GM21360 (cell line): Measurements from ENCODE around the gene APOA1.

Source experiments
- ATAC-seq: cut with Tn5 transposase; IDR thresholded peaks from one replicate; pipeline ENCODE4 v1.9.1; 2021; ENCODE audit warnings: mild to moderate bottlenecking, moderate library complexity; ENCODE audit not compliant: unreplicated experiment

The APOA1 gene

DNA sequence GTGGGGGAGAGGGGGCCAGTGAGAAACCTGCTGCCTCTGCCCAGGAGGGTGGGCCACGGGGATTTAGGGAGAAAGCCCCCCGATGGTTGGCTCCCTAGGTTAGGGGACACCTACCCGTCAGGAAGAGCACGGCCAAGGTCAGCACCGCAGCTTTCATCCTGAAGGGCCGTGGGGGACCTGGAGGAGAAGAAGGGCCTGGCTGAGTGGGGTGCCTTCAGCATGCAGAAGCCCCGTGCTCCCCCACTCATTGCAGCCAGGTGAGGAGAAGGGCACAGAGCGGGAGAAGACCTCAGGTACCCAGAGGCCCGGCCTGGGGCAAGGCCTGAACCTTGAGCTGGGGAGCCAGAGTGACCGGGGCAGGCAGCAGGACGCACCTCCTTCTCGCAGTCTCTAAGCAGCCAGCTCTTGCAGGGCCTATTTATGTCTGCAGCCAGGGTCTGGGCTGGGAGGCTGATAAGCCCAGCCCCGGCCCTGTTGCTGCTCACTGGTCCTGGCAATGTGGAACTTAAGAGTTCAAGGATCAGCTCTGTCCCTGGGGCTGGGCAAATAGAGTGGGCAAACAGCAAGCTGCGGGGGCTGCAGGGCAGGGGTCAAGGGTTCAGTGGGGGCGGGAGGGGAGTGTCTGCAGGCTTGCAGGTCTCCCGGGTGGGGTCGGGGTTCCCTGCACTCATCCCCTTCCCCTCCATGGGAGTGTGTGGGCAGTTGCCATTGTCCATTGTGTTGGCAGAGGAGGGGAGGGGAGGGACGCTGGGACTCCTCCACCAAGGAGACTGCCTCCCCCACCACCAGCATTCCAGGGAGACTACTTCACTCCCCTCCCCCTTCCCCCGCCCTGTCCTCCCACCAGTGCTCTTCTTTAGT is at the start of gene APOA1:
Gene APOA1 (minus strand): TSS at position 392 of the 861 bp plus-strand sequence. CDS start 235 bp downstream, at position 157.
- ATAC-seq: no peak

DNA sequence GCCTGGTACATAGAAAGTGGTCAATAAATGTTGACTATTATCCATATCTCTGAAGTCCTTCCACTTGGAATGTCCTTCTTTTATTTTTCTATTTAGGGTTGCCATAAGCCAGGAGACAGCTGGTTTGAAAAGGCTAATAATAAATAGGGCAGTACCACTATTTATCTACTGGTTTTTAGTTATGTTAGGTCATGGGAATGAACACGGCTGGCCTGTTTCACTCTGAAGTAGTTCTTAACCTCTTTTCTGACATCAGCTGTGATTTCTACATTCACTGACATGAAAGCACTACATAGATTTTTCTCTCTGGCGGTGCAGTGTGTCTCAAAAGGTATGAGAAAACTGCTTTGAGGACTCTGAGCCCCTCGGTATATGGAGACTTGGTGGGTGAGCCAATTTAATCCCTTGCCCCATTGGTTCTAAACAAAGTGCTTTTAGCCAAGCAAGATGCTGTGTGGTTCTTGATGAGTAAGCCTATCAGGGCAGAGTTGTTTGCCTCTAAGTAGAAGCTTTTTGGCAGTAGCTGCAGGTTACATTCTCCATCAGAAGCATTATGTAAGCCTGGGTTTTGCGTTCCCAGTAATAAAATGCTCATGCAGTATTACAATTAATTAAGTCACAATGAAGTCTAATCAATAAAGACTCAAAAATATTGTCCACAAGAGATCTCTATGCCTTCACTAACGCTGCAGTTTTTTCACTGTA is 48.7 kb upstream of the APOA1 start:
- ATAC-seq: no peak

DNA sequence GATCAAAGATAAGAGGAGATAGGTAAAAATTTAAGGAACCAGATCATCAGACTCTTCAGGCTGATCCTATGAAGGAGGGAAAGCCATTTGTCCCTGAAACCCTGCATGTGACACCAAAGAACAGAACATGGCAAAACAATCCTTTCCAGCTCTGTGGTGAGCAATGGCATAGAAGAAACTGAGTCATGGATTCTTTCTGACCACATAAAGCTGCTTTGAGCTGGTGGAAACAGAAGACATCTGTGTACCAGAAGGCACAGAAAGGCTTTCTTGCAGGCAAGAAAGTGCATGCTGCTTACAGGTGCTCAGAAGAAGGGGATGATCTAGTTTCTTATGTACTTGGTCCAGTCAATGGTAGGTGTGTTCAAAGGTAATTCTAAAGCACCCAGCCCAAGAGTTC is 45.0 kb upstream of the APOA1 start:
- no peak for ATAC-seq

DNA sequence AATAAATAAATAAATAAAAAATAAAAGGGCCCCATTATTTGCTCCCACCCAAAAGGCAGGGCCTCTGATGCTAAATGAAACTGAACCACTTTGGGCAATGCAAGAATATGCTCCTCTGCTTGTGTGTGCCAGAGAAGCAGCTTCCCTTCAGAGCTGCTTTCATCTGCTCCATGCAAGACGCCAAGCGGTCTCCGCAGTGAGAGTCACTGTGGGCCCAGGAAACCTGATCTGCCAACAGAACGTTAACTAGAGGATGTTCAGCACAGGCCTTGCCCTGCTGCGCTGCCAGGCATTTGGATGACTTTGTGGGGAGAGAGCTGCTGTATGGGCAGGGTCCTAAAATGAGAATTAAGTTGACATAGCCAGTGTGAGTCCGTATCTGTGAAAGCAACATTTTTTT is 43.7 kb upstream of the APOA1 start:
- ATAC-seq: no peak

DNA sequence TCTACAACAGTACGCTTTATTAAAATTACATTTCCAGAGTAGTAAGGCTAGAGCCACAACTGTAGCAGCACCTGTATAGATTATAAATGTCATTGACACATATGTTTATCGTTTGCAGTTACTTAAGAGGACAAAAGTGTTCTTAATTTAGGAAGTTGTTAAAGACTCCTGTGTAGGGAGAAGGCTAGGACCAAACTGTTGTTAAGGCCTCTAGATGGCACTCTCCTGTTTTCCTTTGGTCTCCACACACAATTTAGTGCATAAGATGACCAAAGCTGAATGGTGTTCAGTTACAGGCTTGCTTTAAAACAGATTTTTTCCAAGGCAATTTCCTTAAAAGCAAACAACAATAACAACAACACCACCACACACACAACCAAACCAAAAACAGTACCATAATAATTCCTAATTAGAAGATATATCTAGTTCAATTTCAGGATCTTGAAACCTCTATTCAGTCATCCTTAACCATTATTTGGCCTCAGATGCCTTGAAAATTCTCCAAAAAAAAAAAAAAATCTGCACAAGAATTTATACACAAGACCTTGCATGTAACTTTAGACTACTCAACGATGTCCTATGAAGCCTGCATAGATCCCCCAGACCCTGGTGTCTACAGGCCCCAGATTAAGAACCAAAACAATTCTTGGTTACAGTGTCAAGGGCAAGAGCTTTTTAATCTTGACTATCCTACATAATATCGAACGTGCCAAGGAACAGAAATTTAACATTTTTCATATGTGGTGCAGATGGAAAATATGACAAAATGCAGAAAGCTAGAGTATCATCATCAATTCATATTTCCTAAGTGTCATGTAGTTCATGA is 42.6 kb upstream of the APOA1 start:
- no peak for ATAC-seq

DNA sequence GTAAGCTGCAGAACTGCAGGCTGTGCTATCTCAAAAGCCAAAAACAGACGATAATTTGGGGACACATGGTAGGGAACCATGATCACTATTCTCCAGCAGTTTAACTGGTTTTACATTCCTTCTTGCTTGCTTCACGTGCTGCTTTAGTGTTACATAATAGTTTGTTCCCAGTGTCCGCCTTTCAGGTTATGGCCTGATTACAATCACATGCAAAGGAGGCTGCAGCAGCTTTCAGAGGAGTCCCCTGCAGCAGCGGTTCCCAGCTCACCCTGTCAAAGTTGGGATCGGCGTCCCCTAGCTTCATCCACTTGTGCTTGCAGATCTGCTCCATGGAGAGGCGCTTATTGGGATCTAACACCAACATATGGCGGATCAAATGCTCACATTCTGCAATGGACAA is 39.2 kb upstream of the APOA1 start:
- no peak for ATAC-seq

DNA sequence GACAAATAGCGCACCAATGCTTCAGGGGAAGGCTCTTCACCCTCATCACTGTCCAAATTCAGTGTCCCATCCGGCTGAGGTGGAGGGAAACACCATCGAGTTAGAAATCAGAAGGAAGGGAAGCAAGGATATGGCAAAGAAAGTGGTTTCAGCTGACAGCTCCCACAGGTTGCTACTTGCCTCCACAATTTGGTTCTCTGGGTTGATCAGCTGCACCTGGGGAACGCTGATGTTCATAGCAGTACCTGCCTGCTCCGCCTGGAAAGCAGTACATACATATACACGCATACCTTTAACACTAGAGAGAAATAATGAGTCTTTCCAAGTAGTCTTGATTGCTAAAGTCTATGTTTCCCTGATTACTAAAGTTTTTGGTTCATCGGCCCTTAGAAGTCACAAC is 37.8 kb upstream of the APOA1 start:
- ATAC-seq: no peak

DNA sequence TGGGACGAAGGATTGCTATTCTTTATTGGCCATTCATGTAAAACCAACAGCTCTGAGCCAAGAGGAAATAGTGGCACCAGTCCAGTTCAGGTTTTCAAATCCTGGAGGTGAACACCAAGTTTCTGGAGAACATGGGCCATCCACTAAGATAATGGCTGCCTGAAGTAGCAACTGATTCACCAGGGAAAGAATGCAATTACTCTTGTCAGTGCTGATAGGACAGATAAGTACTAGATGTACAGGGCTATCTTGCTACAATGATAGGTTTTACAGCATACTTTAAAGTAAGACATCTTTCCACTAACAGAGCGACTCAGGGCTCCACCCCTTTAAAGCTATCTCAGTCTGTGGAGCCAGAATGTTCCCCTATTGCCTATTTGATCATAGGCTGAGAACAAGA is 36.8 kb upstream of the APOA1 start:
- ATAC-seq: no peak

DNA sequence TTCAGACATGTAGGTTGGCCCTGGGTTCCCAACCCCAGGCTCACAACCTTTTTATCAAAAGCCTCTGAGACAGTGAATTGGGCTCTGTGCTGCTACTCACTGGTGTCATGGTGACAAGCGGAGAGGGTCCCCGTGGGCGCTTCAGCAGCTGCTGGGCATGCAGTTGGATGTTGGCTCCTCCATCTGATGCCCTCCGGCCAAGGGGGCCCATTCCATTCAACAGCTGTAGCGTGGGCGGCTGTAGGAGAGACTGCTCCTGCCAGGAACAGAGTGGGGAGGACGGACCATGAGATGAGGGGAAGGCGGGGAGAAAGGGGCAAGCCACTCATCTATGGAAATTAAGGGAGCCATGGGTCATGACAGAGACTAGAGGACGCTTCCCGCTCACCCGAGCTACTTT is 36.0 kb upstream of the APOA1 start:
- ATAC-seq: no peak

DNA sequence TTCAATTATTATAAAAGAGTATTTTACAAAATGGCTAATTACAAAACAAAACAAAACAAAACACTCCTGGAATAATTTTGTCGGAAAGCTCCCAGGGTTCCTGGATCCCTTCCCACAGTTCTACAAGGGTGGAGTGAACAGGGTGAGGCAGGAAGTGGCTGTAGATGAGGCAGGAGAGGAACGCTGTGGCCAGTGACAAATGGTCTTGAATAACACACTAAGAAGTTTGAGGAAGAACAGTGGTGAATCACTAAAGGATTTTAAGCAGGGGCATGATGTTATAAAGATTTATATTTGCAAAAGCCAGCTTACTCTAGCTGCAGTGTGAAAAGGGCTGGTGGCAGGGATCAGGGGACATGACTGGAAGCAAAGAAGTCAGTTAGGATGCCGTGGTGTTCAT is 33.8 kb upstream of the APOA1 start:
- no peak for ATAC-seq

DNA sequence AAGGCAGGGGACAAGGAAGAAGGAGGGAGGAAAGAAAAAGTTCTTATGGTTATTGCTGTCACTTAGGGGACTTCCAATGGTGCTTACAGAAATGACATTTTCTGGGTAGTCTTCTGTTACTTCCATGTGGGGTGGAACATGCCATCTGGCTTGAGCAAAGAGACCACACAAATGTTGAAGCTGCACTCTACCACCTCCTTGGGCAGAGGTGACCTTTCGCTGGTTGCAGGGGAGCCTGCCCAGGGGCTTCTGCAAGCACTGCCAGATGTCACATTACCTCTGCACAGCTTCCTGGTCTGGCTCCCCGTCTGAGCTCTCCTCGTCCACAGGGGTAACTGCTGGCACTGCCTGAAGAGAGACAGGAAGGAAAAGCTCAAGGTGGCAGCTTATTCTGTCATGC is 32.6 kb upstream of the APOA1 start:
- no peak for ATAC-seq

DNA sequence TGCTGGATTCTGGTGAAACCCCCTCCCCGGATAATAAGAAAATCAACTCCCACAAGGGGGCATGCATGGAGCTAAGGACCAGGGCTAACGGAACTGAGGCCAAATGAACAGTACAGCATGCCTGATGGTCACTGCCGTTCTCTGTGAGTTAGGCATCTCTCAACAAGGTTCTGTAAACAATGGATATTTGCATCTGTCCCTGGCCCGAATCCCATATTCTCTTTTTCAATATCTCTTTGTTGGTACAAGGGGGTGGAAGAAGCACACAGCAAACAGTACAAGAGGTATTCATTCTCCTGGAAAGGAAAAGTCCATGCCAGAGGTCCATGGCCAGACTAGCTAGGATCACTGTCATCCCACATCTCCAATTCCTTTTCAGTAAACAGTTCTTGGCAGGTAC is 32.2 kb upstream of the APOA1 start:
- ATAC-seq: no peak

DNA sequence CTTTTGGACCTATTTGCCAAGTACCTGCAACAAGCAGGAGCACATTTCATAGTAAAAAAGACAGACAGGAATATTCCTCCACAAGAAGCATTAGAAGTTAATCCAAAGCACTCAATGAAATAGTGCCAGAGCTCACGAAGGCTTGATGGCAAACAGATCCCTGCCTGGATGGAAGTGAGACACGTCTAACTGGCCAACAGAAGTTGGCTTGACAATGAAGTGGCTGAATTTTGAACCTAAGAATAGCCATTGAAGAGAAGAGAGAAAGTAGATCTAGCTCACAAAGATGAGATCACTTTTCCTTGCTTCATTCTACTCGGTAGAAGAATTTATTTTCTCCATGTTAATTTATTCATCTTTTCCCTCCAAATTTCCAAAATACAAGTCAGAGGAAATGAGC is 30.6 kb upstream of the APOA1 start:
- no peak for ATAC-seq

DNA sequence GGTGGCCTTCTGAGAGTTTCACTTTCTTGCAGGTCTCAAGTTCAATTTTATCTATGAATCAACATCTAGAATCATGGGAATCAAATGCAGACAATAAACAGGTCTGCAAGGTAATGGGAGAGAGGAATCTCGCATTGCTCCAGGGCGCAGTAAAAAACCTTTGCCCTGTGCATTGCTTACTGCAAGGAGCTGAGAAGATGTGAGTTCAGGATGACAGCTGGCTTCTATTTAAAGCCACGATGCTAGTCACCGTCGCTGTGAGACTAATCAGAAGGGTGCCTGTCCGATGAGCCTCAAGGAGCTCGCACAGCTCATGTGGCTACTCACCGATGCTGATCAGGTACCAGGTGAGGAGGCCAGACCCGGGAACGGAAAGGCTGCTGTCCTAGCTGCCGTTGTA is 30.2 kb upstream of the APOA1 start:
- ATAC-seq: no peak

DNA sequence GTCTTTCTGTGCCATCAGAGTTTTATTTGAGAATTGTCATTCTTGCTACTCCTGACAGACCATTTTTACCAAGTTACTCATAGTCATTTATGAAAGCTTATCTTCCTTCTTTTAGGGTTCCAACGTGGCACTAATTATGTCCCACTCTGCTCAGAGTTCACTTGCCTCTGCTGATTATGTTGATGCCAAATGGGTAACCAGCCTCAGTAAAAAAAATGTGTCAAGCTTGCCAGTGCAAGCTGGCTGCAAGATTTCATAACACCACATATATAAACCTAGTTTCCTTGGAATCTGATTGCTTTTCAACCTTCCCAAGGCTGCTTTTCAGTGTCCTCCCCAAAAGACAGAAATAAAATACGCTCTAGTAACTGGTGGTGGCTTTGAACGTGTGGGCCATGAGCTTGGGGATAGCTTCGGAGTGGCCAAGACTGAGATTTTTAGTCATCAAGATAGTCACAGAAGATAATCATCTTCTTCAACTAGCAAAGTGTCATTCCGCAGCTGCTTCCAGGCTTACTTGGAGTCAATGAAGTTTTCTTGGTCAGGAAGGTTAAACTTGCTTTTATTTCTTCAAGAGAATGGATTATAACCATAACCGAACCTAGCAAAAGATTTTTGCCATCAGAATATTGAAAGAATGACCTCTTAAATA is 29.5 kb upstream of the APOA1 start:
- ATAC-seq: no peak

DNA sequence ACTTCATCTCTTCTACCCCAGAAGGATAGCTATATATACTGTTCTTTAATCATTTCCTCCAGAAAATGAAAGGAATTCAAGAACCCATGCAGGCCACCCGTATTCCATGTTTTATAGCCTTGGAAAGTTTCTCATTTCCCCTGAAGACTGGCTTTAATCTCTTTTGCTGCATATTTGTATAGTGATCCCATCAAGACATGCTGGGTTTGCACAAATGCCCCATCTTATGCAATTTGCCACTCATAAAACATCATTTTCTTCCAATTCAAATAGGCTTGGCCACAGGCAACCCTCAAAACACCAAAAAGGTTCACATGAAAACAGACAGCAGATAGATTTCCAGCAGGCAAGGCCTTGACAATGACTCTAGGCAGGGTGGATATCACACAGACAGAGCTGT is 28.3 kb upstream of the APOA1 start:
- ATAC-seq: no peak

DNA sequence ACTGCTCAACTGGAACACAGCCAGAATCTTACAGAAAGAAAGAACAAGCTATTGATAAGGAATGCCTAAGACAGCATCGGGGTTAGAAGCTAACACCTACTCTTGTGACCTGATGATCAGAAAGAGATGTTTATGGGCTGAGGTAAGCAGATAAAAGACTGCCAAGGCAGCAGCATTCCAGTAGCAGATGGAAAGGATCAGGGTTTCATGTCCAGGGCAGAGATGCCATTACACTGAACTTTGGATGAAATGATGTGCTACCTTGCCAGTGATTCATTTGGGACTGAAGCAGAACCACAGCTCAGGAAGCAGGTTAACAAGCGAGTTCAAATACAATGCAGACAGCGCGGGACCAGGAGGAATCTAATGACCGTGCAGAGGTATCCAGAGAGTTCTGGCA is 27.1 kb upstream of the APOA1 start:
- no peak for ATAC-seq

DNA sequence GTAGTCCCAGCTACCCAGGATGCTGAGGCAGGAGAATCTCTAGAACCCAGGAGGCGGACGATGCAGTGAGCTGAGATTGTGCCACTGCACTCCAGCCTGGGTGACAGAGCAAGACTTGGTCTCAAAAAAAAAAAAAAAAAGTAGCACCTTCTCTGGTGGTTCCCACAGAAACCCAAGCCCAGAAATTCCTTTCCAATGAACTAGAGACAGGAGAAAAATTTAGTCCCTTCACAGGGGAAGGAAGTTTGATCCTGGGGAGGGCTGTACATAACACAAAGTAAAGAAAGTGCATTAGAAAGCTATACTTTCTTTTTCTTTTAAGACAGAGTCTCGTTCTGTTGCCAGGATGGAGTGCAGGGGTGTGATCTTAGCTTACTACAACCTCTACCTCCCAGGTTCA is 25.5 kb upstream of the APOA1 start:
- ATAC-seq: no peak

DNA sequence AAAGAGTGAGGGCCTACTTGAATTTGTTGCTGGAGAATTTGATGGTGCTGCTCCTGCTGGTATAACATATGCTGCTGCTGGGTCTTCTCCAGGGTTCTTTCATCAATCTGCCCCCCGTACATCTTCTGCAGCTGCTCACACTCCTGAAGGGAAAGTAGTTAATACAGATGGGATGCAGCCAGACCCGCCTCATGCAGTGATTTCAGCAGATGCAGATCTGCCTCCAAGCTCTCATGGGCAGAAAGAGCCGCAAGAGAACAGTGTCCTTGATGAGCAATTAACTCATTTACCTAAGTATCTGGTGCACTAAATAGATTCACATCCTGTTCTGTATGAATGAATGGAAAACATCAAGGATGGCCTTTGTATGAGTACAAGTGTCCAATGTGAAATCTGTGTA is 24.8 kb upstream of the APOA1 start:
- ATAC-seq: no peak

DNA sequence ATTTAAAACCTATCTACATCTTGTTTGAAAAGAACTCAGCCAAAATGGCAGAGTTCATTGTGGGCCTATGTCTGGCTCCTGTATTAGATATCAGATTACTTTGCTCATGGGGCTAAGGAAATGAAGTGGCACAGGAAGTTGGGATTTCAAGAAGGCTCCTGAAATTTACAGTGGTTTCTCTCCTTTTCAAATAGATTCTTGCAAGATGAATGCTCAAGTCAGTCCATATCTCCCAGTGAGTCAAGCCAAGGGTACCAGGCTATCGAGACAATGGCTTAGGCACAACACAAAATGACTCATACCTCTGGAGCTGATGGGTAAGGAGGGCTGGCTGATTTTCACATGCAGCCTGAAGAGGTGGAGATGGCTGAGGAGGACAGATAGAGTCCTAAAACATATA is 24.1 kb upstream of the APOA1 start:
- no peak for ATAC-seq

DNA sequence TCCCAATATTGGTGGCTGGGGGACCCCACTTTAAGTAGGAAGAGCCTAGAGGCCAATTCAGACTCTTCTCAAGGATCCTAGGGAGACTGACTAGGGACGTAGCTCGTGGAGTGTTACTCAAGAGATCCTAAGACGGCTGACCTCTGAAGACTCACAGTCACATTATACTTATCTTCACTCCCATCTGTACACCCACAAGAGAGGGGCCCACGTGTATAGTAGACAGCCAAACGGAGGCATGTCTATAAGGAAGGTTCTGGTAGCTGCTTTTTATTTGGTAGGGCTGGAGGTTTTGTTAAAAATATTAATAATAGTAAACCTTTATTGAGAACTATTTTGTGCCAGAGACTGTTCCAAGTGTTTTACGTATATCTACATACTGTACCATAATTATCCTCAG is 22.9 kb upstream of the APOA1 start:
- no peak for ATAC-seq
